SKM-1 treated with dmso at 0.1 percent for 144 hours (cell line): Measurements from ENCODE around the gene BAIAP2.
"Not testable (repeated sequence)": the region's sequence is repeated elsewhere in the genome, so short reads cannot be mapped to it uniquely, and the experiment has no call there.

Experiments
- DNase-seq: peaks from one replicate; lab custom pipeline; 2025; ENCODE audit not compliant: unreplicated experiment; lab: John Stamatoyannopoulos, UW

The BAIAP2 gene

GRCh38 chr17:81066072-81066471 is 31.1 kb downstream of the BAIAP2 start:
- no peak for DNase-seq

DNA sequence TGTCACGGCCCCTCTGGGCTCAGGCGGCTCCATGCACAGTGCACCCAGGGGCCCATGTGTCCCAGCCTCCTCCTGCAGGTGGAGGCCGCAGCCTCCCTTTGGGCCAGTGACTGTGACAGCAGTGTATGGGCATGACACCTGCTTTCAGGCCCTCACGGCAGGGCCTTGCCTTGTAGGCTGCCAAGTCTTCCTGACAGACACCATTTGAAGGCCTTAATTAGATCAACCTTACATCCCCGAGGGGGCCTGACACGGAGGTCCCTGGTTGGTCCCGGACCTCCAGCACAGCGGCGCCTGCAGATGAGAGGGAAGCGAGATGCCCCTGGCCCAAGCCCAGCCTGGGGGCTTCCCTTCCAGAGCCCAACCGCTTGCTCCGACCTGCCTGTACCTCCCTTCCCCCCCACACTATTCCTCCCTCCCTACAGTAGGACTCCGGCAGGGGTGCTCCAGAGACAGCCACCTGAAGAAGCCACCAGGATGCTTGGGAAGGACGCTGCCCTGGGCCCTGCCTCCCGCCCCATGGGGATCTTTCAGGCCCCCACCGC is 31.9 kb downstream of the BAIAP2 start:
- DNase-seq = no peak

GRCh38 chr17:81067391-81067811 is 32.5 kb downstream of the BAIAP2 start:
- no peak for DNase-seq

DNA sequence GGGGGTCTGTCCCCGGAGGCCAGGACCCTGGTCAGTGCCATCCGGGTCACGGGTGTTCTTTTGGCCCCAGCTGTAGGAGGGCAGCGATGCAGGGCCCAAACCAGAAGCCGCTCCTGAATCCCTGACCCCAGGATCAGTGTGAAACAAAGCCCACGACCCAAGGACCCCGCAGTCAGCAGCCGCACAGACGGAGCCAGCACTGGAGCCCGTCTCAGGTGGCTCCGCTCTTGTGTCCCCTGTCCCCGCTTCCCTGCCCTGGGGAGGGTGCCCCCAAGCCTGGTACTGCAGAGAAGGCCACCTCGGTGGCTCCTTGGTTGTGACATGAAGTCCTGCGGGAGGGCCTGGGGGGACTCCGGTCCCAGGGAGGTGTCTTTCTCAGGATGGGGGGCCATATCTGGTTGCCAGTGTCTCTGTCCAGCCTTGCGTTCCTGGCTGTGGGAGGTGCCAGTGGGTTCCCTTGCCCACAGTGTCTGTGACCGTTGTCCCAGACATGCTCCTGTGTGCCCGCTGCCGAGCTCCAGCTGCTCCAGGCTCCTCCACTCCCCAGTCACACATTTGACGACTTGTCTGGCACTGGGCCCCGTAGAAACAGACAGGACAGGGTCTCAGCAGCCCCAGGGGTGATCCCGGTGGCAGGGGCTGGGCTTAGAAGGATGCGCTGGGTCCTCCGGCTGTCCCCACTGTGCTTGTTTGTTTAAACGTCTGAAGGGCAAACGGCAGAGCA is 33.6 kb downstream of the BAIAP2 start:
- no peak for DNase-seq

- no peak for DNase-seq
Observed at GRCh38 chr17:81069135-81069645, 34.2 kb downstream of the BAIAP2 start.

DNA sequence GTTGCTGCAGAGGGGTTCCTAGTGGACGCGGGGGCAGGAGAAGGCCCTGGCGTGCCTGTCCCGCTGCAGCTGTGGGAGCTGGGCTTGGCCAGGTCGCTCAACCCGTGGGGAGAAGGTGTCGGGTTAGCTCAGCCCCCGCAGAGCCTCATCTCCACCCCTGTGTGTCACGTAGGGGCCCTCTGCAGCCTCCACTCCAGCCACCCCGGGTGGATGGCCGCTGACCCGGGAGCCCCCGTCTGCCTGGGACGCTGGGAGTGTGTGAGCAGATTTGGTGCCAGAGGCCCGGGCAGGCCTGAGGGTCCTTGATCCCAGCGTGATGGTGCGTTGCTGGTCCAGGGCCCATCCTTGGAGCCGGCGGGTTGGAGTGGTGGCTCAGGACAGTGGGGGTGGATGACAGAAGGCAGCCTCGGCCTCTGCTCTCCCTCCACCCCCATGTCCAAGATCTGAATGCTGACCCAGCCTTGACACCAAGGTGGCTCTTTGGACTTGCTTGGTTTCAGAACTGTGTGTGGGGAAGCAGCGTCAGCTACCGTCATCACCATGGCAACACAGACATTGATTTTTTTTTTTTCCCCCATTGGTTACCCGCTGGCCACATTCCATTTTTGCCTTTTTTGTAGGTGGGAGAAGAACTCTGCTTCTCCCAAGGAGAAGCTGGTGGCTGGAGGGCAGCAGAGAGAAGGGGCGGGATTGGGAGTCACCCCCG is 35.7 kb downstream of the BAIAP2 start:
- DNase-seq = no peak

- no peak for DNase-seq
Observed at GRCh38 chr17:81071761-81072741, 37.1 kb downstream of the BAIAP2 start.

DNA sequence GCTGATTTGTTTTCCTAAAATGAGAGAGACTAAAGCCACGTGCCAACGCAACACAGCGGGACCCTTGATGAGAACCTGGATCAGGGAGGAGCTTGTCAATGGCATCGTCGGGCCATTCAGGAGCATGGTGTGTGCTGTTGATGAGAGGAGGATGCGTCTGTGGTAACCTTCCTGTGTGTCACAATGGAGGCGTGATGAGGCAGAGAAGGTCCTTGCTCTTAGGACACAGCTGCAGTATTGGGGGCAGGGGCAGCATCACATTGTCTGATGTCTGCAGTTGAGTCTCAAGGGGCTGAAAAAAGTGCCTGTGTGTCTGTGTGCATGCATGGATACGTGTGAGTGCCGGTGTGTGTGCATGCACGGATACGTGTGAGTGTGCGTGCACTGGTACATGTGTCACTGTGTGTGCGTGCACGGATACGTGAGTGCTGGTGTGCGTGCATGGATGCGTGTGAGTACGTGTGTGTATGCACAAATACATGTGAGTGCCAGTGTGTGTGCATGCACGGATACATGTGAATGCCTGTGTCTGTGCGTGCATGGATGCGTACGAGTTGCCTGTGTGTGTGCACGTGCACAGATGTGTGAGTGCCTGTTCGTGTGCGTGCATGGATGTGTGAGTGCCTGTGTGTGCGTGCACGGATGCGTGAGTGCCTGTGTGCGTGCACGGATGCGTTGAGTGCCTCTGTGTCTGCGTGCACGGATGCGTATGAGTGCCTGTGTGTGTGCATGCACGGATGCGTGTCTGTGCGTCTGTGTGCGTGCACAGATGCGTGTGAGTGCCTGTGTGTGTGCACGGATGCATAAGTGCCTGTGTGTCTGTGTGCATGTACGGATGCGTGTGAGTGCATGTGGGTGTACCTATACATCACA is 39.3 kb downstream of the BAIAP2 start:
- no peak for DNase-seq

GRCh38 chr17:81074875-81075274 is 39.9 kb downstream of the BAIAP2 start:
- DNase-seq = no peak

DNA sequence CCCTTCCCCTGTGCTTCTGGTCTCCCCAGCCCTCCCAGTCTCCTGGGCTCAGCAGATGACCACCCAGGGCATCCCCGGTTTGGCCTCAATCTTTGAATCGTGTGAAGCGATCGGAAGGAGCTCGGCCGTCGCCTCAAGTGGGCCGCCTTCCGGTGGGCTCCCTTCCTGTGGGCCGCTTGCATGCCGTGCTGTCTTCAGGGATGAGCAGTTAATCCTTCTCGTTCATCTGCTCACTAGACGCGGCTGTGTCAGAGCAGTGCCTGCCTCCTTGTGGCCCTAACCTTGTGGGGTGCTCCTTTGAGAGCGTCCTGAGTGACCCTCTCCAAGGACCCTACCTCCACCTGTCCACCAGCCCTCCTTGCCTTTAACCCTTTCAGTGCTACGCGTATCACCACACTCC is 40.4 kb downstream of the BAIAP2 start:
- DNase-seq = no peak

- DNase-seq = no peak
Observed at GRCh38 chr17:81076141-81076679, 41.3 kb downstream of the BAIAP2 start.

- DNase-seq = not testable (repeated sequence)
Observed at GRCh38 chr17:81078026-81078913, 43.3 kb downstream of the BAIAP2 start.

DNA sequence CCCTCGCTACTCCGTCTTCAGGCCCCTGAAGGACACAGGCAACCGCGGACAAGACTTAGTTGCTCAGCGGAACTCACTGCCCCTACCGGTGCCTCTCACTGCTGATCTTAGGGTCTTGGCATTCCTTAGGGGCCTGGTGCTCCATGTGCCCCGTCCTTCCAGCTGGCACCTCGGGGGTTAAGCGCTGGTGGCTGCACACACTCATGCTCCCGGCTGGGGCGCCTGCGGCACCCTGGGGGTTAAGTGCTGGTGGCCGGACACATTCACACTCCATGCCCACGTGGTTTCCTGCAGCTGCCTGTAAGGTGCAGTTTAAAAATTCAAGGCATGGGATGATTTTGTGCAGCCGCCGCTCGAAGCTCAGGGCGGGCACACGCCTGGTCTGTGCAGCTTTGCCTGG is 45.1 kb downstream of the BAIAP2 start:
- no peak for DNase-seq

DNA sequence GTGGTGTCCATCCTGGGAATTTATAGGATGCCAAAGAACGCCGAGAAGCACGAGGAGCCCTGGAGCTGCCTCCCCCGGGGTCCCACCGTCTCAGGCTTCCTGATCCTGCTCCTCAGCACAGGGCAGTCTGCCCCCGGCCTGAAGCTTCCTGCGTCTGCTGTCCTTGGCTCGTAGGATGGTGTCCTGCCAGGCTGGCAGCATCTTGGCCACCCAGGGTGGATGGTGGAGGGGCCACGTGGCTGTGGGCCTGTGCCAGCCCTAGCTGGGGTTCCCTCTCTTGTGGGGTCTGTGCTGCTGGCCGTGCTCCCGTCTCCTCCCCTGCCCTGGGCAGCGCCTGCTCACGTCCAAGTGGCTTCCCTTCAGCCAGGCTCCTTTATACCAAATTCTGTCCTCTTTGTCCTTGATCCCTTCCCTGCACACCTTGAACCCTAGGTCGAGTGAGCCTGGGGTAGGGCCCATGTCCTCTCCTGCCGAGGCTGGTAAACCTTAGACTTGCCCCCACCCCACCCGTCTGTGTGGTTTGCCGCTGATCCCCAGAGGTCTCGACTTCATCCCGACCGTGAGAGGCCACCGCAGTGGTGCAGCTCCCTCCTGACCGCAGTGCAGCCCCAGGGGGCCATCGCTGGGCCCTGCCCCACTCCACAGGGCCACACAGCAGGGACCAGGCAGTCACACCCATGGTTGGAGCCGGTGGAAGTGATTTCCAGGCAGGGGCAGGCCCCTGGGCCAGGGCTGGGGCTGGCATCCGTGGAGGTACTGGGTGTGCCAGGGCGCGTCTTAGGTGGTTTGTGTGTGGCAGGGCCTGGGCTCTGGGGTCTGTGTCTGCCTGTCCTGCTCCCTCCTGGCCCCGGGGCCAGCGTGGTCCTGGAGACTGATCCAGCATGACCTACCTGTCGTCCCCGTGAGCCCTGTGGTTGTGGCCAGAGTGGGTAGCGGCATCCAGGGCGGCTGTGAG is 46.5 kb downstream of the BAIAP2 start:
- DNase-seq = no peak

GRCh38 chr17:81082177-81083073 is 47.5 kb downstream of the BAIAP2 start:
- DNase-seq = no peak

DNA sequence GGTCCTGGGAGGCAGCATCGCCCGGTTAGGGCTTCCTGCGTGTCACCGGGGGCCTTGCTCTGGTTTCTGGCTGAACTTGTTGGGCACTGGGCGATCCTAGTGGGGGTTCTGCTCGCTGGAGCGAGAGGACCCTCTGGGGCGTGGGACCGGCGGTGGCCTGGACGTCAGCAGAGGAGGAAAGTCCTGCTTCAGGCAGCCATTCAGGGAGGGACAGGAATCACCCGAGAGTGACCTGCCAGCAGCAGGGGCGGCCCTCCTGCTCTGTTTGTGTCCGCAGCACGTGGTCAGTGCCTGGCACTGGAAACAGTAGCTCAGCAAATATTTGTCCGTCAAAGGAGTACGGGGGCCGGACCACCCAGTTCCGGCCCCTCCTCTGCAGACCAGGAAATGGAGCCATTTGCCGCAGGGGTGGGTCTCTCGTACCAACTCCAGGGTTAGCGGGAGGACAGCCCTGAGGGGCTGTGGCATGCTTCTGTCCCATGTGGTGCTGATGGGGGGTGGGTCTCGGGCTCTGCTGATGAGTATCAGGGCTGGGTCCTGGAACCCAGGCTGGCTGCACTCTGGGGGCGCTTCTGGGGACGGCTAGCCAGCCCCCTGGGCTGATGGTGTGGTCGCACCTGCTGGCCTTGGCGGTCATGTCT is 48.3 kb downstream of the BAIAP2 start:
- DNase-seq = no peak
